GM18499 (cell line): ENCODE measurements around the gene ORAI3.

Source experiments
- ATAC-seq: cut with Tn5 transposase; IDR thresholded peaks from one replicate; pipeline ENCODE4 v1.9.1; 2021; ENCODE audit warnings: moderate number of reproducible peaks; ENCODE audit not compliant: insufficient read depth, unreplicated experiment

Gene ORAI3

DNA sequence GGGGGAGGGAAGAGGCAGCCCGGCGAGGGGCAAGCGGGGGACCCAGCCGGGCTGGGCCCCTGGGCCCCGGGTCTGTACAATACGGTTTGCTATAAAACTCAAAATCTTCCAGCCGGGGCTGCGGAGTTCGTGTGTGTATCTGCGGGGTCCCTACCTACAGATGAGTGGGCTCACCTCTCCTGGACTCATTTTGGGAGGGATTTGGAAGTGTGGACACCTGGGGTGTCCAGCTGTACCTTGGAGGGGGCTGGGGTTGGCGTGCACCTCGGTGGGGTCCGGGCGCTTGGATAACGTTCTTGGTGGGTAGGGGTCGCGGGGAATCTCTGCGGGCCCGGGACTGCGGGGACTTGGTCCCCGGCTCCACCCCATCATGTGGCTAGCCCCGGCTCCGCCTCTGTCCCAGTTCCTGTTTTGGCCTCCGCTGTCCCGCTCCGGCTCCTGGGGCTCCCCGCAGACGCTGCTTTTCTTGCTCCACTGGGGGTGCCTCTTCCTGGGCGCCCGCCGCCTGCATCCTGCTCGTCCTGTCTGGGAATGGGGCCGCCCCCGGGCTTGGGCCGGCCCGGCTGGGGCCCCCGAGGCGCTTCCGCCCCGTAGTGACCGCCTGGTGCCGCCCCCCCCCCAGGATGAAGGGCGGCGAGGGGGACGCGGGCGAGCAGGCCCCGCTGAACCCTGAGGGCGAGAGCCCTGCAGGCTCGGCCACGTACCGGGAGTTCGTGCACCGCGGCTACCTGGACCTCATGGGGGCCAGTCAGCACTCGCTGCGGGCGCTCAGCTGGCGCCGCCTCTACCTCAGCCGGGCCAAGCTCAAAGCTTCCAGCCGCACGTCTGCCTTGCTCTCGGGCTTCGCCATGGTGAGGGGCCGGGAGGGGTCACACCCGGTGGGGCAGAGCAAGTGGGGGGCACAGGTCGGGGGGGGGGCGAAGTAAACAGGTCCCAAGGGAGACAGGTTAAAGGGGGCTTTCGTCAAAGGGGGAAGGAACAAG, at the start of gene ORAI3:
TSS of gene ORAI3 (plus strand) at position 402 of the 983 bp plus-strand sequence. CDS start at position 624, 222 bp downstream.
- no peak for ATAC-seq

DNA sequence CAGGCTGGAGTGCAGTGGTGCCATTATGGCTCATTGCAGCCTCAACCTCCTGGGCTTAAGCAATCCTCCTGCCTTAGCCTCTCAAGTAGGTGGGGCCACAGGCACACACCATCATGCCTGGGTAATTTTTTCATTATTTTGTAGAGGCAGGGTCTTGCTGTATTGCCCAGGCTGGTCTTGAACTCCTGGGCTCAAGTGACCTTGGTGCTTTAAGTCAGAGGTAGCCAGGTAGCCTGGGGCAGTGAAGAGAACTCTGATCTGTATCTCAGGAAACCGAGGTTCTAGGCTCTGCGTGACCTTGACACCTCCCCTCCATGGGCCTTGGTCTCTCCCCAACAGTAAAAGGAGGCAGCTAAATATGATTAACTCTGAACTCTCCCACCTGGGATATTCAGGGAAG, 49.1 kb upstream of the ORAI3 start:
- no peak for ATAC-seq

- no peak for ATAC-seq
These were observed 48.3 kb upstream of the ORAI3 start for GRCh38 chr16:30900588-30900987.

- ATAC-seq, result no peak
These were observed 47.5 kb upstream of the ORAI3 start for GRCh38 chr16:30901201-30902028.

GRCh38 chr16:30902029-30902972, 46.6 kb upstream of the ORAI3 start:
- ATAC-seq, result no peak

DNA sequence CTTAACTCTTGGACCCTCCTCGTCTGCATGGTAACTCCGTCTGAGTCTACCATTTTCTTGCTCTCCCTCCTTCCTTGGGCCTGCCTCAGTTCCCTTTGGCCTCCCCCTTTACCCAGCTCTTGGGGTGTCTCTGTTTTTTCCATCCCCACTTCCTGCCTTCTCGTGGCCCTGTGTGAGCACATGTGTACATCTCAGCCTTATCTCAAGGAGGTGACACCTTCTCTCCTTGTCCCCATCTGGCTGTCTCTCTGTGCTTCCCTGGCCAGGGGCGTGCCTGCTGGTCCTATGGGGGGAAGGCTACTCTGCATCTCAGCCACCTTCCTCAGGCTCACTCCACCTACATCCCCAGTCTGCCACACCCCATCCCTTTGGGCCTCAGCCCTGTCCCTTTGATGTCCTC, 45.9 kb upstream of the ORAI3 start:
- no peak for ATAC-seq

DNA sequence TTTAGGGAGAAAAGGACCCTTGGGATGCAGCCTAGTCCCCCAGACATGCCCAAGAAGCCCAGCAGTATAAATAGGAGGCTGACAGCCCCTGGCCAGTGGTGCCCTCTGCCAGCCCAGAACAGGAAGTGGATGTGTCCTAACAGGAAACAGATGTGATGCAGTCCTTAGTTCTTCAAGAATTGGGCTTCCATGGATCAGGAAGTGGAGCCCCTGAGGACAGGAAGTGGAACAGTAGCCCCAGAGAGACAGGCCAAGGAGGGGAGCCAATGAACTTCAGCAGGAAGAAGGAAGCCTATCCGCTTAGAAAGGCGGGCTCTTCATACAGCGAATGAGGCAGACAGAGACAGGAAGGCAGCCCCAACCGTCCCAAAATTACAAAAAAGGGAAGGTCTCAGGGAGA, 45.3 kb upstream of the ORAI3 start:
- ATAC-seq, result no peak

GRCh38 chr16:30904114-30904780, 44.6 kb upstream of the ORAI3 start:
- no peak for ATAC-seq

GRCh38 chr16:30907064-30907463, 41.8 kb upstream of the ORAI3 start:
- ATAC-seq, result no peak

- no peak for ATAC-seq
These were observed 38.3 kb upstream of the ORAI3 start for GRCh38 chr16:30910427-30911029.

GRCh38 chr16:30912794-30913412, 36.0 kb upstream of the ORAI3 start:
- ATAC-seq, result no peak

DNA sequence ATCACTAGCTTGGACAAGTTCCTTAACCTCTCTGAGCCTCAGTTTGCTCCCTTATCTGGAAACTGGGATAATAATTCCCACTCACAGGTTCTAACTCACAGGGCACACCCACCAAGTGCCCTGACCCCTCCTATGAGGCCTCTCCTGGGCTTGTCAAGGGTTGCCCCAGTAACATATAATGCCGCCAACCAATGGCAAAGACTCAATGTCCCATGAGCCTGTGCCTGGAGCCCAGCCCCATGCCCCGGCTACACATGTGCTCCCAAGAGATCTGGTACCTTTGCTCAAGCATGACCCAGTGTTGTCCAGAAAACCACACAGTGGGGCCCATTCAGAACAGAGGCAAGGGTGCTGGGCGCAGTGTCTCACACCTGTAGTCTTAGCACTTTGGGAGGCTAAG, 34.0 kb upstream of the ORAI3 start:
- ATAC-seq, result no peak

DNA sequence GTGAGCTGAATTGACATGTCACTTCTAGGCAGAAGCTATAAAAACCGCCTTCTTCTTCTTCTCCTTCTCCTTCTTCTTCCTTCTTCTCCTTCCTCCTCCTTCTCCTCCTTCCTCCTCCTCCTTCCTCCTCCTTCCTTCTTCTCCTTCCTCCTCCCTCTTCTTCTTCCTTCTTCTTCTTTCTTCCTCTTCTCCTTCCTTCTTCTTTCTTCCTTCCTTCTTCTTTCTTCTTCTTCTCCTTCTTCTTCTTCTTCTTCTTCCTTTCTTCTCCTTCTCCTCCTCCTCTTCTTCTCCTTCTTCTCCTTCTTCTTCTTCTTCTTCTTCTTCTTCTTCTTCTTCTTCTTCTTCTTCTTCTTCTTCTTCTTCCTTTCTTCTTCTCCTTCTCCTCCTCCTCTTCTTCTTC, 30.3 kb upstream of the ORAI3 start:
- ATAC-seq, result no peak

DNA sequence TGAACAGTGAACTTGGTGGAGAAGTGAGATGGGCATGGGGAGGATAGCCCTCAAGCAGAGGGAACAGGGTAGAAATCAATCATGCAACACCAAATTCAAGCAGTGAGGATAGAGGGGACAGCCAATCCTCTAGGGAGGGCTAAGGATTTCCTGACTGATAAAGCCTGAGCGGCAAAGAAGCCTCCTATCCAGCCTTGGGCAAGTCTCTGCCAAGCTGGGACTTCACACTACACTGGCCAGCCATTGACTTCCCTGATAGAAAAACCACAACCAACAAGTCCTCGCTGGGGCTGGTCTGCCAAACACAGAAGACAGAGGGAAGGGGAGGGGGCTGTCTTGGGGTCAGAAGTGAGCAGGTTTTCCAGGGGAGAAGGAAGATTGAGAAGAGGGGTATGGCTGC, 28.0 kb upstream of the ORAI3 start:
- ATAC-seq, result no peak

DNA sequence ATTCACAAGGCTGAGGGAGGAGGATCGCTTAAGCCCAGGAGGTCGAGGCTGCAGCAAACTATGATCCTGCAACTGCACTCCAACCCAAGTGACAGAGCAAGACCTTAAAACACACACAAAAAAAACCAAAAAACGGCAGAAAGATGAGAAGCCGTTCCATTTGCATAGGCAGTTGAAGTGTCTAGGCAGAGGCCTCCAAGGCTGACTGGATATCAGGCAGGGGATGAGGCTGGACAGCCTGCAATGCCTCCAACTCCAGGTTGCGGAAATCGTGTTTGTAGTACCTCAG, 27.5 kb upstream of the ORAI3 start:
- ATAC-seq, result no peak

DNA sequence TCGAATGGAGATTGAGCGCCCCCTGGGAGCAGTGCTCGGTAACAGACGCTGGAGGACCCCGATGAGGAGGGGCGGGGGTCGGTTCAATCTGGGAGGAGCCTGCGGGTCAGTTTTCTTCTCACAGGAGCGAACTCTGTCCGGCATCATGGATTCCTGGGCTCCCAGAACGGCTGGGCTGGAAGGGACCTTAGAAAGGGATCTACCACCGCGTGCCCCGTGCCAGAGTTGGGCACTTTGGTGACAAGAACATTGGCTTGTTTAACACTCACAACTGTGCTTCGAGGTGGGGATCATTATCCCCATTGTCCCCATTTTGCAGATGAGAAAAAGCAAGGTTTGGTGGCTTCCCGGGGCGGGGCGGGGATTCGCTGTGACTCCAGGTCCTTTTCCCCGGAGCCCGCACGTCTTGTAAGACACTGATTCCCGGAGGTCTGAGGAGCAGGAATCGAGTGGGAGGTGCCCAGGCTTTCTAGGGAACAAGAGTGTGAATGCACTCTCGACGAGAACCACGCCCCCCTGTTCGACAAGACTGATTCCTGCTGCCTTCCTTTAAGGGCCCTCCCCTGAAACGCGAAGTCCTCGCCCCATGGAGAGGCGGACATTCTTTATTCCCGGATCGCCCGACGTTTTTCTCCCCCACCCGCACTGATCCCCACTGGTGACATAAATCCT, 27.0 kb upstream of the ORAI3 start:
- no peak for ATAC-seq

DNA sequence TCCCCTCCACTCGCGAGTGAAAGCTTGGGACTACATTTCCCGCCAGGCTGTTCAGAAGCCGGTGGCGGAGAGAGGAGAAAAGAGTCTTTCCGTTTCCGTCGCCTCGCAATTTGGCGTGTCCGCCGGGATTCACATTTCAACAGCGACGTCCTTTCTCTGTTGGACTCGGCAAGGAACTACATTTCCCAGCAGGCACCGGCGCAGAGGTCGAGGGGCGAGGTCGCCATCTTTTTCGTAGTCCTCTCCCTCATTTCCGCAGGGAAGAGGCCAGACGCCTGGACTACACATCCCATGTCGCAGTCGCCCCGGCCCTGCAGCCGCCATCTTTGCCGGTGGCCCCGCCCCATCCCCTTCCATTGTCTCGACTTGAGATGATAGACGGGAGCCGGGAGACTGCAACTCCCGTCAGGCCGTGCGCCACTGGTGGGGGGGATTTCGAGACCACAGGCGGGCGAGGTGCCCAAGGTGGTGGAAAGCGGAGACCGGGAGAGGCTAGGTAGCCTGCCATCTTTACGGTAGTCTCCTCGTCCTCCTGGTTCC, 26.4 kb upstream of the ORAI3 start:
- ATAC-seq, result peak; percentile 69

- peak; percentile 47 for ATAC-seq
These were observed 25.8 kb upstream of the ORAI3 start for GRCh38 chr16:30922960-30923535.
